Ureter (tissue), 1 donor: ENCODE measurements around the gene SNTG2. TPM values are rescaled to one million over a fixed set of nuclear protein-coding genes. Genes with fewer than 3 reads are reported as not detected.

Experiments used
- DNase-seq: peaks from one replicate; pipeline ENCODE4 v3.0.0-alpha.2; 2020; ENCODE audit warnings: low spot score
- total RNA-seq: library from RNA; stranded (reverse); gene quantifications from one replicate; pipeline ENCODE4 v1.2.4, GENCODE V29; 2023
- donor health status: DM: yes; HTN: yes; CAD: no.

SNTG2 gene
- total RNA-seq, 1 donor from 2014 or later = 9.9 TPM

- DNase-seq = no peak
These were observed 766 bp downstream of the SNTG2 start for GRCh38 chr2:951224-952006.

GRCh38 chr2:953408-953807 lies 2.8 kb downstream of the SNTG2 start:
- no peak for DNase-seq

- DNase-seq = no peak
These were observed 3.5 kb downstream of the SNTG2 start for GRCh38 chr2:953975-954686.

- DNase-seq = no peak
These were observed 4.0 kb downstream of the SNTG2 start for GRCh38 chr2:954687-955000.

- no peak for DNase-seq
These were observed 5.4 kb downstream of the SNTG2 start for GRCh38 chr2:955829-956731.

GRCh38 chr2:959457-959856 lies 8.8 kb downstream of the SNTG2 start:
- no peak for DNase-seq

GRCh38 chr2:960061-960736 lies 9.6 kb downstream of the SNTG2 start:
- no peak for DNase-seq

GRCh38 chr2:961786-962185 lies 11.1 kb downstream of the SNTG2 start:
- DNase-seq = no peak

- no peak for DNase-seq
These were observed 13.2 kb downstream of the SNTG2 start for GRCh38 chr2:963876-964275.

- no peak for DNase-seq
These were observed 13.9 kb downstream of the SNTG2 start for GRCh38 chr2:964562-964961.

GRCh38 chr2:965640-966147 lies 15.0 kb downstream of the SNTG2 start:
- no peak for DNase-seq

GRCh38 chr2:973129-973528 lies 22.5 kb downstream of the SNTG2 start:
- no peak for DNase-seq

GRCh38 chr2:974054-974453 lies 23.4 kb downstream of the SNTG2 start:
- DNase-seq = no peak

GRCh38 chr2:974502-974901 lies 23.9 kb downstream of the SNTG2 start:
- DNase-seq = no peak

GRCh38 chr2:975095-975494 lies 24.4 kb downstream of the SNTG2 start:
- no peak for DNase-seq

GRCh38 chr2:979069-979928 lies 28.6 kb downstream of the SNTG2 start:
- DNase-seq = no peak

- DNase-seq = no peak
These were observed 29.5 kb downstream of the SNTG2 start for GRCh38 chr2:980176-980575.

- DNase-seq = no peak
These were observed 30.6 kb downstream of the SNTG2 start for GRCh38 chr2:981258-981657.

GRCh38 chr2:981759-982158 lies 31.1 kb downstream of the SNTG2 start:
- no peak for DNase-seq

GRCh38 chr2:985317-985898 lies 34.8 kb downstream of the SNTG2 start:
- no peak for DNase-seq
